ENCODE results near the gene RHO.

GRCh38 chr3:129521611-129522010 lies 6.8 kb upstream of the RHO start:
- TF ChIP-seq CTCF (conservative IDR thresholded peaks at IDR 0.05; ENCODE audit: low read length) (no peak), EZH2phosphoT487 (IDR thresholded peaks at IDR 0.05; ENCODE audit: borderline replicate concordance) (no peak)
